ACC112 (cell line): ENCODE measurements around the gene GPR3.

Experiments used
- H2AFZ ChIP-seq: fragments of 200-600 bp; sonication (generic); one replicate; pipeline ENCODE4 v1.6.0; 2017; ENCODE audit warnings: antibody characterized with exemption, low read length; ENCODE audit not compliant: unreplicated experiment
- H3K27ac ChIP-seq: fragments of 200-600 bp; sonication (generic); 2 replicates; pipeline ENCODE4 v1.5.1; 2014; ENCODE audit warnings: low read depth, mild to moderate bottlenecking, antibody characterized with exemption, low read length, moderate library complexity
- H3K27me3 ChIP-seq: fragments of 200-600 bp; sonication (generic); 2 replicates; pipeline ENCODE4 v1.6.1; 2014; ENCODE audit warnings: mild to moderate bottlenecking, antibody characterized with exemption, low read length, moderate library complexity, mixed read lengths; ENCODE audit not compliant: insufficient read depth
- H3K36me3 ChIP-seq: fragments of 200-600 bp; sonication (generic); 2 replicates; pipeline ENCODE4 v1.6.1; 2016; ENCODE audit warnings: mild to moderate bottlenecking, antibody characterized with exemption, low read length, moderate library complexity, mixed read lengths; ENCODE audit not compliant: insufficient read depth
- H3K4me1 ChIP-seq: fragments of 200-600 bp; sonication (generic); one replicate; pipeline ENCODE4 v1.6.1; 2016; ENCODE audit warnings: low read length, mixed read lengths; ENCODE audit not compliant: insufficient read depth, unreplicated experiment, control insufficient read depth
- H3K4me3 ChIP-seq: fragments of 200-600 bp; sonication (generic); 2 replicates; pipeline ENCODE4 v1.5.1; 2014; ENCODE audit warnings: mild to moderate bottlenecking, low read depth, low read length
- H3K79me2 ChIP-seq: fragments of 200-600 bp; sonication (generic); one replicate; pipeline ENCODE4 v1.6.0; 2016; ENCODE audit warnings: low read length; ENCODE audit not compliant: control insufficient read depth, unreplicated experiment, insufficient read depth

Gene GPR3

GRCh38 chr1:27351541-27352107 lies 40.8 kb upstream of the GPR3 start:
- Histone ChIP-seq H3K27me3 (no peaks in the 10 kb centered on the region), H2AFZ (no peak overlapping the region), H3K4me1 (peaks cover 10% of the 10 kb centered on the region), H3K4me3 (no peak overlapping the region), H3K27ac (no peak overlapping the region), H3K79me2 (no peaks in the 10 kb centered on the region), H3K36me3 (peaks cover 2% of the 10 kb centered on the region; the same call in 1 of the 2 replicates)

- Histone ChIP-seq H3K27ac (no peak overlapping the region), H3K36me3 (peaks cover 7% of the 10 kb centered on the region; the same call in 1 of the 2 replicates), H2AFZ (no peak overlapping the region)
These were observed 39.3 kb upstream of the GPR3 start for GRCh38 chr1:27353166-27353565.

GRCh38 chr1:27353629-27354028 lies 38.8 kb upstream of the GPR3 start:
- H3K27me3 ChIP-seq = no peaks in the 10 kb centered on the region
- H3K79me2 ChIP-seq = no peaks in the 10 kb centered on the region
- no peak overlapping the region for H2AFZ ChIP-seq
- peaks cover 7% of the 10 kb centered on the region; the same call in 1 of the 2 replicates for H3K36me3 ChIP-seq
- no peak overlapping the region for H3K27ac ChIP-seq
- peaks cover 4% of the 10 kb centered on the region for H3K4me1 ChIP-seq
- H3K4me3 ChIP-seq = no peak overlapping the region

More at GRCh38 chr1:27353166-27353565, 39.3 kb upstream of the GPR3 start:
- Histone ChIP-seq H3K4me1 (peaks cover 4% of the 10 kb centered on the region), H3K4me3 (no peak overlapping the region), H3K27me3 (no peaks in the 10 kb centered on the region), H3K79me2 (no peaks in the 10 kb centered on the region)

- no peaks in the 10 kb centered on the region for H3K4me1 ChIP-seq
- H3K27me3 ChIP-seq = no peaks in the 10 kb centered on the region
- H3K4me3 ChIP-seq = no peak overlapping the region
- peaks cover 7% of the 10 kb centered on the region; the same call in 1 of the 2 replicates for H3K36me3 ChIP-seq
- no peak overlapping the region for H2AFZ ChIP-seq
- H3K79me2 ChIP-seq = no peaks in the 10 kb centered on the region
- no peak overlapping the region for H3K27ac ChIP-seq
These were observed 36.7 kb upstream of the GPR3 start for GRCh38 chr1:27355683-27356082.

- H3K4me3 ChIP-seq = no peak overlapping the region
- H3K79me2 ChIP-seq = no peaks in the 10 kb centered on the region
- H3K27me3 ChIP-seq = no peaks in the 10 kb centered on the region
- H3K4me1 ChIP-seq = no peaks in the 10 kb centered on the region
- no peak overlapping the region for H2AFZ ChIP-seq
- no peak overlapping the region for H3K27ac ChIP-seq
- H3K36me3 ChIP-seq = peaks cover 7% of the 10 kb centered on the region; the same call in 1 of the 2 replicates
These were observed 36.2 kb upstream of the GPR3 start for GRCh38 chr1:27356277-27356618.

DNA sequence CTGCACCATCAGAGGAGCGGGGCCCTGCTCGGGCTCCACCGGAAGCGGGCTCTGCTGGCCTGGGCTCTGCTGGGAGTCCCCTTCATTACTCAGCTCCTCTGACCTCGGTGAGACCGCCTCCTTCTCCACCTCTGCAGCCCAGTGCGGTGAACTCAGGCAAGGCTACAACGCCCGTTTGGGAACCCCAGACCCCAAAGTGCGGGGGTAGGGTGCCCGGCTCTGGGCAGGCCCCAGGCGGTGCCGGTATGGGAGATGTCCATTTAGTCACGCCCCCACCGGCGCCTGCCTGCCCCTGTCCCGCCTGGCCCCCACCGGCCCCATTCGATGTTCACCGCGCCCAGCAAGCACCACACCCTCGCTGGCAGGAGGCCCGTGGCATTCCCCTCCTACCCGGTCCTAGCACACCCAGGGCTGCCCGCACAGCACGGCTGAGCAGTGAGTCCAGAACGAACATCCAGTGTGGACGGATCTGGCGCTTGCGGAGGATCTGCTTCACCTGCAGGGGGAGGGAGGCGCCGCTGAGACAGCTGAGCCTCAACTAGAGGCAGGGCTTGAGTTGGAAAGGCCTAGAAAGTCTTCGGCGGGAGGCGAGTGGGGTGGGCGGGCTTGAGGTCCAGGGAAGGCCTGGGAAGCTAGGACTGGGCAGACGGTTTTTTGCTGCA lies 35.7 kb upstream of the GPR3 start:
- H3K36me3 ChIP-seq = peaks cover 7% of the 10 kb centered on the region; the same call in 1 of the 2 replicates
- no peak overlapping the region for H2AFZ ChIP-seq
- no peak overlapping the region for H3K4me3 ChIP-seq
- H3K79me2 ChIP-seq = no peaks in the 10 kb centered on the region
- H3K4me1 ChIP-seq = no peaks in the 10 kb centered on the region
- no peaks in the 10 kb centered on the region for H3K27me3 ChIP-seq
- no peak overlapping the region for H3K27ac ChIP-seq

- Histone ChIP-seq H3K27ac (no peak overlapping the region), H3K36me3 (peaks cover 7% of the 10 kb centered on the region; the same call in 1 of the 2 replicates), H3K4me3 (no peak overlapping the region), H3K4me1 (no peaks in the 10 kb centered on the region), H2AFZ (no peak overlapping the region), H3K27me3 (no peaks in the 10 kb centered on the region), H3K79me2 (no peaks in the 10 kb centered on the region)
These were observed 35.0 kb upstream of the GPR3 start for GRCh38 chr1:27357281-27358037.

DNA sequence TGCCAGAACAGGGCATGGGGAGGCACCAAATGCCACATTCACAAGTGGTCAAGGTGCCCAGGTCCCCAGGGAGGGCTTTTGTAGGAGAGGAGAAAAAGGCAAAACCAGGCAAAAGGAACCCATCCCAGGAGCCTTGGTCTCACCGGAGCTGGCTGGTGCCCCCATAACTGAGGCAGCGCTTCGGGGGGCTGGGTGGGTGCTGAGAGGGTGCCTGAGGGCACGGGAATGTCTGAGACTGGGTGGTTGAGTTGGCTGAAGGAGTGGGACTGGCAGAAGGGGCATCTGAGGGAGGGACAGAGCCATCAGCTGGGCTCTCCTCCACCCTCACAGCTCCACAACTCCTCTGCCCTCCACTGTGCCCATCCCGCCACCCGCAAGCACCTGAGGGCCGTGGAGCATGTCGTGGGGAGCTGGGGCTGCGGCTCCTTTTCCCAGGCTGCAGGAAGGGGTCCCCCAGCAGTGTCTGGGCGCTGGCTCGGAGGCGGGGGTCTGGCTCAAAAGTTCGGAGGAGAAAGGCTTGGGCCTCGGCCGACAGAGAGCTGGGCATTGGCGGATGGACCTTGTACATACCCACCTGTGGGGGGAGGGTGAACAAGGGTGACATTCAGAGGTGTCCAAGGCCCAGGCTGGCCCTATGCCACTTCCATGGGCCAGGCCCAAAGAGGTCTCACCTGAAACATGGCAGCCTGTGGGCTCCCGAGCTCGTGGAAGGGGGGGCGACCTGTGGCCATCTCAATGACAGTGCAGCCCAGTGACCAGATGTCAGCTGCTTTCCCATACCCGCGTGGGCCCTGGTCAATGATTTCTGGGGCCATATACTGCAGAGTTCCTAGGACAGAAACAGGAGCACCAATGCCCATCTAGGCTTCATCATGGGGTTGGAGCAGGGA lies 34.1 kb upstream of the GPR3 start:
- H3K79me2 ChIP-seq = no peaks in the 10 kb centered on the region
- no peak overlapping the region for H3K4me3 ChIP-seq
- peaks cover 7% of the 10 kb centered on the region; the same call in 1 of the 2 replicates for H3K36me3 ChIP-seq
- no peaks in the 10 kb centered on the region for H3K4me1 ChIP-seq
- no peak overlapping the region for H2AFZ ChIP-seq
- H3K27ac ChIP-seq = no peak overlapping the region
- H3K27me3 ChIP-seq = no peaks in the 10 kb centered on the region

GRCh38 chr1:27358928-27359313 lies 33.5 kb upstream of the GPR3 start:
- H3K36me3 ChIP-seq = peaks cover 7% of the 10 kb centered on the region; the same call in 1 of the 2 replicates
- no peak overlapping the region for H2AFZ ChIP-seq
- no peaks in the 10 kb centered on the region for H3K79me2 ChIP-seq
- no peak overlapping the region for H3K4me3 ChIP-seq
- H3K27me3 ChIP-seq = no peaks in the 10 kb centered on the region
- no peak overlapping the region for H3K27ac ChIP-seq
- H3K4me1 ChIP-seq = no peaks in the 10 kb centered on the region

GRCh38 chr1:27359822-27360158 lies 32.6 kb upstream of the GPR3 start:
- H3K36me3 ChIP-seq = peaks cover 7% of the 10 kb centered on the region; the same call in 1 of the 2 replicates
- H3K79me2 ChIP-seq = peaks cover 4% of the 10 kb centered on the region
- no peak overlapping the region for H3K27ac ChIP-seq
- H3K4me1 ChIP-seq = peaks cover 2% of the 10 kb centered on the region
- H3K27me3 ChIP-seq = no peaks in the 10 kb centered on the region
- H2AFZ ChIP-seq = no peak overlapping the region
- H3K4me3 ChIP-seq = no peak overlapping the region
